Fibroblast of pulmonary artery (primary cell): ENCODE results near the gene COG3.

ENCODE experiments used
- DNase-seq: peaks from one replicate; pipeline ENCODE4 v3.0.0-alpha.2; 2010; ENCODE audit warnings: low read depth
- H3K4me3 ChIP-seq: replicated peaks from 2 replicates; pipeline ENCODE4 v1.5.1; 2011; ENCODE audit warnings: low read depth, mild to moderate bottlenecking, control low read depth, low read length, moderate library complexity
- CTCF ChIP-seq: IDR thresholded peaks from 2 replicates; pipeline ENCODE4 v1.5.1; 2011; ENCODE audit warnings: mild to moderate bottlenecking, control low read depth, low read length, inconsistent platforms; ENCODE audit errors: missing control alignments

COG3 gene

GRCh38 chr13:45510672-45511071 is 45.9 kb downstream of the COG3 start:
- TF ChIP-seq CTCF = no peak
- DNase-seq = no peak
- no peak overlapping the region for H3K4me3 ChIP-seq

GRCh38 chr13:45511310-45512097 is 46.8 kb downstream of the COG3 start:
- no peak overlapping the region for H3K4me3 ChIP-seq
- peak; percentile 84 for TF ChIP-seq CTCF
- DNase-seq = peak; percentile 89

GRCh38 chr13:45512098-45512496 is 47.4 kb downstream of the COG3 start:
- no peak for TF ChIP-seq CTCF

GRCh38 chr13:45516757-45517156 is 52.0 kb downstream of the COG3 start:
- no peak for TF ChIP-seq CTCF
- DNase-seq = no peak
- H3K4me3 ChIP-seq = no peak overlapping the region

More at GRCh38 chr13:45512098-45512496, 47.4 kb downstream of the COG3 start:
- DNase-seq = peak; percentile 39
- no peak overlapping the region for H3K4me3 ChIP-seq

GRCh38 chr13:45518525-45519245 is 53.9 kb downstream of the COG3 start:
- TF ChIP-seq CTCF = no peak
- H3K4me3 ChIP-seq = no peak overlapping the region
- DNase-seq = peak; percentile 57

GRCh38 chr13:45519493-45519892 is 54.8 kb downstream of the COG3 start:
- H3K4me3 ChIP-seq = no peak overlapping the region
- DNase-seq = no peak
- TF ChIP-seq CTCF = no peak

- peak; percentile 35 for DNase-seq
- TF ChIP-seq CTCF = no peak
- H3K4me3 ChIP-seq = no peak overlapping the region
Measured at GRCh38 chr13:45521297-45521696, 56.6 kb downstream of the COG3 start.
